Epithelial cell of proximal tubule (primary cell): Measurements from ENCODE around the gene NFATC3. TPM values are rescaled to one million over a fixed set of nuclear protein-coding genes. Genes with fewer than 3 reads are reported as not detected.
"Not testable (repeated sequence)": the region's sequence is repeated elsewhere in the genome, so short reads cannot be mapped to it uniquely, and the experiment has no call there.

Experiments
- DNase-seq: peaks from one replicate; pipeline ENCODE4 v3.0.0-alpha.2; 2011; ENCODE audit warnings: low read depth
- H3K4me3 ChIP-seq: 2 replicates; pipeline ENCODE4 v1.5.1; 2011; ENCODE audit warnings: low read depth, mild to moderate bottlenecking, low read length
- CTCF ChIP-seq: conservative IDR thresholded peaks from 2 replicates; pipeline ENCODE4 v1.5.1; 2012; ENCODE audit warnings: low read depth, mild to moderate bottlenecking, low read length
- total RNA-seq: library from RNA; depleted of rRNA; stranded (reverse); fragments of >200 nt; gene quantifications from 2 replicates; pipeline ENCODE4 v1.2.3, GENCODE V29; 2015

Gene NFATC3
- total RNA-seq, 1 donor from 2014 or later = 24.7 TPM

GRCh38 chr16:68113059-68113761 lies 28.0 kb downstream of the NFATC3 start:
- no peak for TF ChIP-seq CTCF
- no peak for DNase-seq
- H3K4me3 ChIP-seq = peak overlapping the region; percentile 34

GRCh38 chr16:68113765-68114240 lies 28.6 kb downstream of the NFATC3 start:
- no peak for DNase-seq
- no peak for TF ChIP-seq CTCF
- no peak overlapping the region for H3K4me3 ChIP-seq

GRCh38 chr16:68114939-68115338 lies 29.8 kb downstream of the NFATC3 start:
- H3K4me3 ChIP-seq, DNase-seq: not testable (repeated sequence)

GRCh38 chr16:68115851-68116250 lies 30.7 kb downstream of the NFATC3 start:
- no peak for DNase-seq
- no peak for TF ChIP-seq CTCF
- no peak overlapping the region for H3K4me3 ChIP-seq

GRCh38 chr16:68116256-68116867 lies 31.2 kb downstream of the NFATC3 start:
- TF ChIP-seq CTCF = peak; percentile 70
- DNase-seq = no peak
- H3K4me3 ChIP-seq = no peak overlapping the region

- TF ChIP-seq CTCF = no peak
Measured at GRCh38 chr16:68117884-68118283, 32.7 kb downstream of the NFATC3 start.

GRCh38 chr16:68118954-68119353 lies 33.8 kb downstream of the NFATC3 start:
- not testable (repeated sequence) for DNase-seq, H3K4me3 ChIP-seq

More at GRCh38 chr16:68117884-68118283, 32.7 kb downstream of the NFATC3 start:
- no peak for DNase-seq
- H3K4me3 ChIP-seq = no peak overlapping the region

GRCh38 chr16:68120496-68120895 lies 35.3 kb downstream of the NFATC3 start:
- DNase-seq, H3K4me3 ChIP-seq: not testable (repeated sequence)
